CD4-positive, alpha-beta T cell treated with Interleukin-1 beta for 1 hour (primary cell): Measurements from ENCODE around the gene SMIM21.

ENCODE experiments used
- DNase-seq, 2 donors: peaks; one replicate each; pipeline ENCODE4 v3.0.0-alpha.2; 2020 to 2022

SMIM21 gene

DNA sequence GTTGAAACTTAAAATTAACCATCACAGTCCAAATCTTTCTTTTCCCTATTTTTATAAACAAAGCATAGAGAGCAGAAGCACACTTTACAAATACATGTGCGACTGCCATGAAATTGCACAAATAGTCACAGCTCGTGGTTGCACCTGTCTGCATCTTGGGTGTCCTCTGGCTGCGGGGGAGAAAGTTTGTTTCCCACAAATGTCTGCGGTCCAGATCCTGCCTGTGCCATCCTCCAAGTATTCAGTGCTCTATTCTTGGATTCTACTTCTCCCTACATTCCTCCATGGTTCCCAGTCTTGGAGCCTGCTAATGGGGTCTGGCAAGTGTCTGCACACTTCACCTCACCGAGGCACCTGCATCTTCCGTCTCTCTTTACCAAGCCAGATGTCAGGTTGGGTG is 52.2 kb downstream of the SMIM21 start:
- no peak for DNase-seq

DNA sequence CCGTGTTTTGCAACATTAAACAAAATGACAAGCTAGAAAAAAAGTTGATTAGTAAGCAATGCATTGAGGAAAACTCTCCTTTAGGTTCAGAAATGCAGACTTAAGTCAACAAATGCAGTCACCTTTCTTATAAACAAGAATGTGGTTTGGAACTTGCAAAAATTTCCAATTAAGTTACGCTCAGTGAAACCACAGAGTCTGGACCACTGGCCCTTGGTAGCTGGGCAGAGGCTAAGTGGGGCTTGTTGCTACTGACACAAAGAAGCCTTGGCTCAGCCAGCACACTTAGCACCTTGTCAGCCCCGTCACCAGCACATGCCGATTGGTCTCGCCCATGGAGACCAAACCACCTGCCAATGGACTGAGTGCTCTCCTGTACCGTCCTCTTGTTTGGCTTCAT is 53.0 kb downstream of the SMIM21 start:
- no peak for DNase-seq

DNA sequence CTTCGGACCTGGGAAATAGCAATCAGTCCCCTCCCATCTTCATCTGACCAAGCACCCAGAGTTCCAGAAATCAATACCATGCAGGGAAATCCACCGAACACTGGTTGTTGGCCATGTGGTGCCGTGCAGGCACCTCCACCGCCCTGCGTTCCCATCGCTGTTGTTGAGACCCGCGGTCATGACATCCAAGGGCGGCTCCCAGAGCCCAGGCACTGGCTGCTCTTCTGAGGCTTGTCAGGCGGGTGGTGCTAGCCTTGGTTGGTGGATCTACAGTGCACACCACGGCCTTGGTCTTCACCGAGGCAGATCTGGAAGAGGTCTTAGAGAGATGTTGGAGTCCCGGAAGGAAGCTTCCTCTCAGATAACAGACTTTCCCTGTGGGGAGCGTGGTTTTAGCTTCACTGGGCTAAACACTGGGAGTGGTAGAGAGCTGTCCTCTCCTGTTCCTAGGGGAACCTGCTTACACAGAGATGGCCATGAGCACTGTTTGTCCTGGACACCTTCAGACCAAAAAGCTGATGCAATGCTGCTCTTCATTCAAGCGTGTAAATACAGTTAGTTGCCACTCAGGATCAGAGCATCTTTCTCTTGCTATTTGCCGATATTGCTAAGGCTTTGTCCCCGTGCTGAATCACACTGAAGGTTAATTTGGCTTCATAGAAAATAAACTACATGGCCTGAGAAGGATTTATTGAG is 58.3 kb downstream of the SMIM21 start:
- no peak for DNase-seq

DNA sequence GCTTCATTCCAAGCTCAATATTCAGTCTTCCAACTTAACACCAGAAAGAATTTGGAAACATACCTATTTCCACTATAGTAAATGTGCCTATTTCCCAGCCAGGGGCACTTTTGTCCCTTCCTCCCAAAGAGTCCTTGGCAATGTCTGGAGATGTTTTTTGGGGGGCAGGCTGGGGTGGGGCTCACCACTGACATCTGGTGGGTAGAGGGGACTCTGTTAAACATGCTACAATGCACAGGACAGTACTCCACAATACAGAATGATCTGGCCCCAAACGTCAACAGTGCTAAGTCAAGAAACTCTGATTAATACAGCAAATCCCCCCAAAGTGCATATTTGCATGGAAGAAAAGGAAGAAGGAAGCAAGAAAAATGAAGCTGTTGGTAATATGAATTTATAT is 61.7 kb downstream of the SMIM21 start:
- DNase-seq, result peak in 1 of 2 donors; percentile 2

DNA sequence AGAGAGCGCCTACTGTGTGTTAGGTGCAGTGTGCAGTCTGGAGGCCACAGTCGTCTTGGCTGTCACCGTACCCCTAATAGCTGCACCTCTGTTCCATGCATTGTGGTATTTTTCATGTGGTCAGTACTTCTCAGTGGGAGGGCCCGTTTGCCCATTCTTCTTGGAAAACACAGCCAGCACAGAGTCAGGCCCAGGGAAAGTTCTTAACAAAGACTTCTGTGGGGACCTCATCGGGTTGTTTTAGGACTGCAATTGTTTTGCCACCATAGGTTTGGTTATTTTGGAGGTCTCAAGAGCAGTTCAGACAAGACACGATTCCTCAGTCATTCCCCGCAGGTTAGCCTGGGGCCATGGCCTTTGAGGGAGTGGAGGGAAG is 62.3 kb downstream of the SMIM21 start:
- no peak for DNase-seq

DNA sequence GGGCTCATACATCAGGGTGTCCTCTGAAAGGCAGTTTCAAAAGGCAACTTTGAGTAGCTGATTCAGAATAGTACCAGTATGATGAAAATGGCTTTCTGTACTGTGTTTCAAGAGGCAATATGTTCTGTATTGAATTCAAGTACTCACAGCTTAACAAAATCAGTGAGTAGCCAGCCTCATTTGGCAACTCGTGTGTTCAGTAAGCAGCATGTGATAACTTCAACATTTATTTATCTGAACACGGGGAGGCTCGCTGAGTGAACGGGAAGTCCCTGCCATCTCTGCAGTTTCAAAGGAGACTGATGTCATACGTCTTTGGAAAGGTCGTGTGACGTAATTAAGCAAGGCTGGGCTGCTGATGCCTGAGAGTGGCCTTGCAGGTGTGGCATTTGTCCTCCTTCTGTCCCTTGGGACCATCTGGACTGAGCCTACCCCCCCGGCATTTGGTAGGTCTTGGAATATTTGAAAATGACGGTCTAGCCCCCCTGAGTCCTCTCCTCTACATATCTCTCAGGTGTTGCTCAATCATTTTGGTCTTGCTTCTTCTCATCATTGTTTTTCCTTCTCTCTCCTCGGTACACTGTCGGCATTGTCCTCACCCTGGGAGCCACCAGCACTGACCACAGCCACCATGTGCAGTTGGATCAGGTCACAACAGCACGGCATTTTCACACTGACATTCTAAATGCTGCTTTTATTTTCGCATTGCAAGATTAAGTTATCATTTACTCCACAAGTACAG is 62.8 kb downstream of the SMIM21 start:
- DNase-seq, result no peak

DNA sequence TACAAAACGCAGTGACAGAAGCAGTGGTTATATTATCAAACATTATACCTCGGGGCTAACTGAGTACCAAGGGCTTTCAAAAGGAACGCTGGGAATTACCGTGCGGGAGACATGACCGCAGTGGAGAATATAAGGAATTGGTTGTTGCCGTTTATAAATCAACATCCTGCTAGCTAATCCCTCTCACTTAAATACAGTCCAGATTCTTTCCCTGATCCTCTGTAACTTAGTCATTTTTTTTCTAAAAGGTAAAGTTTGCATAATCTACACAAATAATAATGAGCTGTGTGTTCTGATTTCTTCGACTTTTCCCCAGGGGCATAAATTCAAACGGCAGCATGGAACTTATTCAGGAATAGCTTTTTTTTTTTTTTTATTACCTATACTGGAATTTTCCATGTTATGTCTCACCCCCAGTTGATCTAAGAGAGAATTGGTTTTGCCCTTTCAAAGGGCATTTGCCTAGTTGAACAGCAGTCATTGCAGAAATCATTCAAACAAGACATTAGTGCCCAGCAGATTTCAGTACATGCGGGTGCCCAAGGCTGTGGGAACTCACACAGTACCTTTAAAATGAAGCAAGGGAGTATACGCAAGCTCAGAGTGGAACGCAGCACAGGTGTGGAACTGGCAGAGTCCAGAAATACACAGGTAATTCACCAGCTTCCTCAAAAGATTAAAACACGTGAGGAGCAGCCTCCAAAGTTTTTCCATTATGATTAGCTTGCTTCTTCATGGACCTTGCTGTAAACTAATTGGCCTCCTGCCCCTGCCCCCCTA is 63.9 kb downstream of the SMIM21 start:
- no peak for DNase-seq

DNA sequence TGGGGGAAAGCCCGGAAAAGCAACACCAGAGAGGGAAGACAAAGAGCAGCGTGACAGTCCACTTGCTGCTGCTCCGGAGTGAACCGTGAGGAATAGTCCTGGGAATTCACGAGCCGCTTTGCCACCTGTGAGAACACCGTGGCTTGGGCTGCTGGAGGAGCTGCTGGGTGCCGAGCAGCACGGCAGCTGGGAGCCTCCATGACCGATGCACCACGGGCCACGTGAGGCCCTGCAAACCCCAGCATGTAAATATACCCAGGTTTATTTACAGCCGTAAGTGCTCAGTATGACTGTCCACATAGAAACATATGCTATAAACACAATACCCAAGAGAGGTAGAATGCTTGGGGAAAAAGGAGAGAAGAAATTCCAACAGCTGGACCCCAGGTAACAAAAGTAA is 65.1 kb downstream of the SMIM21 start:
- DNase-seq, result no peak

DNA sequence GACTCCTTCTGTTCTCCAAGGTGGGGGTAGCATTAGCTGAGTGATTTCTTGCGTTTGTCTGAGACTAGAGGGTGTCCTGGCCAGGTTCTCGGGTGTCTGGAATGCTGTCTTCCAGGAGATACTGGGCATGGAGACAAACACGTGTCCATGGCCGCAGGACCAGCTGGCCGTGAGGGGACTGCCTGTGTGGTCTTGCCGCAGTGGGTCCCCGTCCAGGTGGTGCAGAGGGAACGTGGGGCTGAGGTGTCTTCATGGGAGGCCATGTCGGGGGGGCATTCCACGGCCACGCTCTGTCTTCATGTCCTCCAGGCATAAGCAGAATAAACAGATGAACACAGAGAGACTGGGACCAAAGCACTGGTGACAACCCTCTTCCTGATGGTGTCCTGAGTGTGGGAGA is 66.6 kb downstream of the SMIM21 start:
- no peak for DNase-seq

DNA sequence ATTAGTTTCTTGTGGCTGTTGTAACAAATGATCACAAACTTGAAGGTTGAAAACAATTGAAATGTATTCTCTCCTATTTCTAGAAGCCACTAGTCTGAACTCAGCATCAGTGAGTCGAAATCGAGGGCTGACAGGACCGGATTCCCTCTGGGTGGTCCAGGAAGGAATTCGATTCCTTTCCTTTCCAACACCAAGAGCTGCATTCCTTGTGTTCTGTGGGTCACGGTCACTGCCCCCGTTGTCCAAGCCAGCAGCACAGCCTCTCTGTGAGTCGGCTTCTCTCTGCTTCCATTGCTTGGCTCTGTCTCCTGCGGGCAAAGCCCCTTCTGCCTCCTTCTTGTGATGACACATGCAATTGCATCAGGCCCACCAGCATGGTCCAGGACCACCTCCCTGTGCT is 67.3 kb downstream of the SMIM21 start:
- DNase-seq, result no peak
